CD4-positive, alpha-beta T cell treated with Interferon alpha-2 for 1 hour (primary cell): ENCODE results near the gene C5orf47.

Experiments used
- DNase-seq, 2 donors: peaks; one replicate each; pipeline ENCODE4 v3.0.0-alpha.2; 2020 to 2022

C5orf47 gene

DNA sequence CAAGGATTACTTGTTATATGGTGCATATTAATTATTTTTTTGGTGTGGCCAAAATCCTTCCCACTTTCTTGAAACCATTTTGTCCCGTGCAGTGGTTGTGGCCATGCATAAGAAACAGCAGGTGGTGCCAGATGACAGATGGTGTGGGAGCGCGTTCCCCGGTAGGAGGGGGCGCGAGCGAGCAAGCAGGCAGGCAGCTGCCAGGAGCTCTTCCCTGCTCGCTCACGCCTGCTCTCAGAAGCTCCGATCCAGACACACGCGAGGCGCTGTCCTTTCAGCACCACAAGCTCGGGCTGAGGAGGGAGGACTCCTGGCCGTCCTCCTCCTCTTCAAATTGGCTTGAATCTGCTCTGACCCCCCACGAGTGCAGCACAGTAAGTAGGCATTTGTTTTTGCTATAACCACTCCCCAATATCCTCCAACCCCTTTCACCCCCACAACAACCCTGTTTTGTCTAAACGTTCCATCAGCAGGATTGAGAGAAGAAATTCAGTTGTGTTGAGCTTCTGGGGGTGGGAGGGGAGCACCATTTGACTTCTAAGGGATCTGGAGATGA is 56.6 kb downstream of the C5orf47 start, which contains the start of gene NSG2:
NSG2 (plus strand) TSS at position 237 of the 556 bp plus-strand sequence. CDS start 1,050 bp downstream, outside the sequence.
- DNase-seq: peak in 1 of 2 donors; percentile 2

DNA sequence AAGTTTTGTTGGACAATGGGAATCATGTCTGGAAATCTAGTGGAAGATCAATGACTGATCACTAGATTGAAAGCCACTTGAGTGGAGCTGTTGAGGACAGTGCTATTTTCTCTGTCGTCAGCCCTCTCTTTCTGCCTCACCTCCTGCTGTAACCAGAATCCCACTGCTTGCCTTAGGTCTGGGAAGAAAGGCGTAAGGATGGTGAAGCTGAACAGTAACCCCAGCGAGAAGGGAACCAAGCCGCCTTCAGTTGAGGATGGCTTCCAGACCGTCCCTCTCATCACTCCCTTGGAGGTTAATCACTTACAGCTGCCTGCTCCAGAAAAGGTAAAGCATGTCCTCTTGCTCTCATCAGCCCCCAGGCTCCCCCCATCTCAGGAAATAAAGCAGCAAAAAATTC is 57.6 kb downstream of the C5orf47 start:
- no peak for DNase-seq

DNA sequence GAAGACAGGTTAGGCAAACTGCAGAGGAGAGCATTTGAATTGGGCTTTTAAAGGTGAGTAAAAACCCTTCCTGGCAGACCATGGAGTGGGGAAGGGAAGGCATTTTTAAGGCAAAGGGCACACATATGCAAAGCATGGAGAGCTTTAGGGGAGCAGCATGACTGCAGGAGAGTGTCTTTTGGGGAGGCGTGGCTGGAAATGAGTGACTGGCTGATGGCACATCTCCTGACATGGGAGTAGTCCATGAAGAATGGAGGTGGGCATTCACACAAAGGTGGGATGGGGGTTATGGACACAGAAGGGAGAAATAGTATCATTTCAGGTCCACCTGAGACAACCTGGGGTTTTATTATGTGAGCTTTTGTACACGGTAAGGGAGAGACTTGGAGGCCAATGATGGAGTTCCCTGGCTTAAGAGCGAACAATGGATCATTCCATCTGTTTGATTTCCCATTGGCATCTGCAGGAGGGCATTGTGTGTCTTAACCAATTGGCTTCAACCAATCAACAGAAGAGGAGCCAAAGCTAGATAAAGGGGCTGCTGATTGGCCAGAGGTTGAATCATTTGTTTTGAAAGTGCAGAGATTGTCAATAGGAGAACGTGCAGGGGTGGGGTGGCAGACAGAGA is 58.6 kb downstream of the C5orf47 start:
- no peak for DNase-seq

GRCh38 chr5:174052636-174053035 is 63.7 kb downstream of the C5orf47 start:
- DNase-seq: no peak

GRCh38 chr5:174053905-174054304 is 64.9 kb downstream of the C5orf47 start:
- DNase-seq: no peak
